Aorta (tissue), 5 donors: ENCODE results near the gene CDC42BPB. TPM values are rescaled to one million over a fixed set of nuclear protein-coding genes. Genes with fewer than 3 reads are reported as not detected.
A peak's percentile ranks its signal among the peaks of the same experiment; 100 is the strongest.

Experiments used
- ATAC-seq: fragments of 200-7000 bp; cut with Tn5 transposase; one replicate; pipeline ENCODE4 v1.9.1; 2022; ENCODE audit warnings: moderate library complexity; ENCODE audit not compliant: low FRiP score
- DNase-seq, 2 donors: peaks; one replicate each; pipeline ENCODE4 v3.0.0-alpha.2; 2020
- H3K27ac ChIP-seq, 2 donors: one replicate each; pipeline ENCODE4 v1.5.1; 2013; ENCODE audit warnings: low read length in 2 of 2, mild to moderate bottlenecking in 2 of 2, moderate library complexity in 2 of 2, control low read depth in 1 of 2, inconsistent platforms in 1 of 2, low read depth in 1 of 2
- H3K27me3 ChIP-seq, 2 donors: one replicate each; pipeline ENCODE4 v1.6.1; 2013; ENCODE audit warnings: control low read depth in 1 of 2, low read length in 1 of 2, mild to moderate bottlenecking in 1 of 2, moderate library complexity in 1 of 2; ENCODE audit not compliant: insufficient read depth in 2 of 2, control insufficient read depth in 1 of 2
- H3K36me3 ChIP-seq, 2 donors: one replicate each; pipeline ENCODE4 v1.6.1; 2013; ENCODE audit warnings: control low read depth in 1 of 2, low read length in 1 of 2, mild to moderate bottlenecking in 1 of 2; ENCODE audit not compliant: insufficient read depth in 2 of 2, control insufficient read depth in 1 of 2
- H3K4me1 ChIP-seq, 2 donors: one replicate each; pipeline ENCODE4 v1.6.1; 2013; ENCODE audit warnings: low read length in 2 of 2, control low read depth in 1 of 2, mild to moderate bottlenecking in 1 of 2, moderate library complexity in 1 of 2; ENCODE audit not compliant: insufficient read depth in 2 of 2, control insufficient read depth in 1 of 2
- H3K4me3 ChIP-seq, 2 donors: one replicate each; pipeline ENCODE4 v1.5.1; 2013; ENCODE audit warnings: low read length in 2 of 2, control low read depth in 1 of 2, mild to moderate bottlenecking in 1 of 2
- H3K9me3 ChIP-seq: one replicate; pipeline ENCODE4 v1.6.1; 2013; ENCODE audit warnings: mild to moderate bottlenecking, low read length; ENCODE audit not compliant: control insufficient read depth
- WGBS, 2 donors: extraction: QIAGEN DNeasy Blood & Tissue Kit; methylation state at CpG; one replicate each; pipeline ENCODE4 v1.1.7; 2013; 5-methylcytosine and 5-hydroxymethylcytosine counted together
- intact Hi-C, 2 donors: fragments of 100-400 bp; cut with DNase I; formaldehyde crosslinking; loops; one replicate each; pipeline versions ENCODE4 v1.14.2 to v1.15.0; 2022
- polyA plus RNA-seq, 2 donors: library from polyadenylated mRNA; stranded (reverse); fragments of 200-250 nt; gene quantifications; one replicate each; pipeline ENCODE4 v1.2.3, GENCODE V29; 2013
- total RNA-seq, 2 donors: library from RNA; stranded (reverse); fragmentation: NEBNext Ultra II Directional; extraction: Animal tissue kit (Norgen Biotek cat#: 25700); gene quantifications; one replicate each; pipeline ENCODE4 v1.2.1, GENCODE V29; 2021
- donor health status: healthy with polysubstance abuse.
- donor health status: Bipolar disorder and iron deficiency.
- donor health status: DM: no; HTN: no; CAD: no.
- donor health status: DM: no; HTN: no; CAD: no.
- donor health status: DM: yes; HTN: yes; CAD: no.

Gene CDC42BPB
- total and polyA plus RNA-seq, 4 donors, result 18.4 to 101 (median 63.8) TPM

DNA sequence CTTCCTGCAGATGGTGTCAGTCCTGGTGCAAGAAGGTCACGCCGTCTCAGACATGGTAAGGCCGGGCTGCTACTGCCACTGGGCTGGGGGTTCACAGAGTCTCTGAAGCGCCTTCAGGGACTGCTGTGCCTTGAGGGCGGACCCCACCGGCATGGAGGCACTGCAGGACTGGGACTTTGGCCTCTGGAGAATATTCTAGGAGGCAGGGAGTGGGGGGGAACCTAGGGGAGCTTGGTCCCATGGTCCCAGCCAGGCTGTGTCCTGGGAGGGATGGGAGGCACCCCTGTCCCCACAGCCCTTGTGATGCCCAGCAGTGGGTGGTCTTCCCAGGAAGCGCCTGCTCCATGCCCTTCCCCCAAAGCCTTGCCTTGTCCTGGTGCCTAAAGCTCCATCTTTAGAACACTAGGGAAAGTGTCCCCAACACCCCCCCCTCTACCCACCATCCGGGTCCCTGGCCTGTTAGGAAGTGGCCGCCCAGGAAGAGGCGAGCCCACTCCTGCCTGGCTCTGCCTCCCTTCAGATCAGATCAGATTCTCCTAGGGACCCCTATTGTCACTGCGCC lies 133.3 kb downstream of the CDC42BPB start:
- 48 to 51% methylated on average over 11 of the region's 11 CpGs for WGBS, 2 donors
- H3K27ac ChIP-seq, result no peak overlapping the region

DNA sequence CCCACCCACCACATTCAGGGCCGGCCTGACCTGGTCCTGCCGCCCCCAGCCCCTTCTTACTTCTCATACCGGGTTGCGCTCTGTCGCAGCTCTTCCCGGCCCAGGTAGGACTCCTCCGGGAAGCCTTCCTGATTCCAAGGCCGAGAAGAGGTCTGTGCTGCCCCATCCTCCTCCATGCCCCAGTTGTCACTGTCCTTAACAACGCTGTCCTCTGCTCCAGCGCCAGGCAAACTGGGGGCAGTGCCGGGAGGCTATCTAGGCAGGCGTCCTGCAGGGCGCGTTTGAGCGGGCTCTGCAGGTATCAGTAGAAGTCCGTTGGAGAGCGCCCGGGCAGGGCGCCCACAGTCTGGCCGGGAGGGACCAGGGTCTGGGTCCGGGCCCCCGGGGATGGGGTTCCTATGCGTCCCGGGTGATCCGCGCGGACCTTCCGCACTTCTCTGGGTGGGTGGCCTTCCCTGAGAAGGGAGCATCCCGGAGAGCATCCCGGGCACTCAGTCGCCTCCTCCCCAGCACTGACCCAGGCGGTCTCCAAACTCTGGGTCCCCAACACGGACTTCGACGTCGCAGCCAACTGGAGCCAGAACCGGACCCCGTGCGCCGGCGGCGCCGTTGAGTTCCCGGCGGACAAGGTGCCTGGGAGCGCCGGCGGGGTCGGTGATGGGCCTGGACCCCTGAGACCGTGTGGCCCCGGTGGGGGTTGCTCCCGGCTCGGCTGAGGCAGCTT lies 134.0 kb downstream of the CDC42BPB start:
- H3K36me3 ChIP-seq, result no peaks in the 10 kb centered on the region
- DNase-seq (peak in 1 of 2 donors; percentile 32), ATAC-seq (peak; percentile 23)
- H3K27me3 ChIP-seq, result no peaks in the 10 kb centered on the region
- no peak overlapping the region for H3K27ac ChIP-seq
- no peaks in the 10 kb centered on the region for H3K4me1 ChIP-seq
- 5 to 7% methylated on average over 53 of the region's 53 CpGs for WGBS, 2 donors
- H3K9me3 ChIP-seq, result no peaks in the 10 kb centered on the region
- intact Hi-C loops, result loop anchor here in 1 of 2 donors (10.0 kb wide), 1 partner anchor 399 kb away; no protein-coding TSS in a partner anchor
- no peak overlapping the region for H3K4me3 ChIP-seq

More for the DNA sequence above, 133.3 kb downstream of the CDC42BPB start:
- ATAC-seq (no peak), DNase-seq (peak in 1 of 2 donors; percentile 30)
- Histone ChIP-seq H3K9me3 (no peaks in the 10 kb centered on the region), H3K4me3 (no peak overlapping the region), H3K4me1 (no peaks in the 10 kb centered on the region), H3K27me3 (no peaks in the 10 kb centered on the region), H3K36me3 (no peaks in the 10 kb centered on the region)
- intact Hi-C loops, result loop anchor here in 1 of 2 donors (10.0 kb wide), 1 partner anchor 399 kb away; no protein-coding TSS in a partner anchor

GRCh38 chr14:102922490-102923200 lies 134.7 kb downstream of the CDC42BPB start, which contains the start of gene AMN:
AMN (plus strand) TSS chr14:102922663; CDS start chr14:102922689, 26 bp downstream.
- H3K4me3 ChIP-seq, result no peak within 1 kb of the TSS
- no peaks in the 10 kb centered on the region for H3K27me3 ChIP-seq
- DNase-seq (peak in 1 of 2 donors; percentile 42), ATAC-seq (peak; percentile 33)
- WGBS, 2 donors, result 7% methylated on average over 44 to 56 of the region's 56 CpGs
- H3K4me1 ChIP-seq, result no peaks in the 10 kb centered on the region
- no peak within 1 kb of the TSS for H3K27ac ChIP-seq
- H3K9me3 ChIP-seq, result no peaks in the 10 kb centered on the region
- H3K36me3 ChIP-seq, result no peaks in the 10 kb centered on the region
- intact Hi-C loops, result loop anchor here in 1 of 2 donors (10.0 kb wide), 1 partner anchor 398 kb away; no protein-coding TSS in a partner anchor

- Histone ChIP-seq H3K27me3 (no peaks in the 10 kb centered on the region), H3K4me3 (no peak overlapping the region), H3K36me3 (no peaks in the 10 kb centered on the region), H3K4me1 (no peaks in the 10 kb centered on the region), H3K9me3 (no peaks in the 10 kb centered on the region), H3K27ac (no peak overlapping the region)
- intact Hi-C loops, result loop anchor here in 1 of 2 donors (10.0 kb wide), 1 partner anchor 396 kb away; no protein-coding TSS in a partner anchor
- no peak for DNase-seq
- whole genome bisulfite sequencing, 2 donors, result 96 to 97% methylated on average over 1 of the region's 1 CpG
- no peak for ATAC-seq
Observed at GRCh38 chr14:102920998-102921304, 136.4 kb downstream of the CDC42BPB start.

DNA sequence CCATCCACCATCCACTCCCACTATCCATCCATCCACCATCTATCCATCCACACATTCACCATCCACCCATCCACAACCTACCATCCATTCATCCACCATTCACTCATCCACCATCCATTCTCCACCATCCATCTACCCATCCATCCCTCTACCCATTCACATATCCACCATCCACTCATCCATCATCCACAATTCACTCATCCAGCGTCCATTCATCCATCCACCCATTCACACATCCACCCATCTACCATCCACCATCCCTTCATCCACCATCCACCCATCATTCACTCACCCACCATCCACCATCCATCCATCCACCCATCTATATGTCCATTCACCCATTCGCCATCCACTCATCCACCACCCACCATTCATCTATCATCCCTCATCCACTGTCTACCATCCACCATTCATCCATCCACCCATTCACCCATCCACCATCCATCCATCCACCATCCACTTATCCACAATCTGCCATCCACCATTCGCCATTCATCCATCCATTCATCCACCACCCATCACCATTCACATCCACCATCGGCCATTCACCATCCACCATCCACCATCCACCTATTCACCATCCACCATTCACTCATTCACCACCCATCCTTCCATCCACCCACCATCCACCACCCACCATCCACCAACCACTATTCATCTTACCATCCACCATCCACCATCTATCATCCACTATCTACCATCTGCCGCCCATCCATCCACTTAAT lies 136.9 kb downstream of the CDC42BPB start:
- Histone ChIP-seq H3K4me3 (no peak overlapping the region), H3K9me3 (no peaks in the 10 kb centered on the region), H3K36me3 (no peaks in the 10 kb centered on the region), H3K27me3 (no peaks in the 10 kb centered on the region), H3K4me1 (no peaks in the 10 kb centered on the region), H3K27ac (no peak overlapping the region)
- DNase-seq, result no peak
- intact Hi-C loops, result loop anchor here in 1 of 2 donors (10.0 kb wide), 1 partner anchor 396 kb away; no protein-coding TSS in a partner anchor
- 94 to 95% methylated on average over 5 of the region's 5 CpGs for WGBS, 2 donors
- ATAC-seq, result no peak

DNA sequence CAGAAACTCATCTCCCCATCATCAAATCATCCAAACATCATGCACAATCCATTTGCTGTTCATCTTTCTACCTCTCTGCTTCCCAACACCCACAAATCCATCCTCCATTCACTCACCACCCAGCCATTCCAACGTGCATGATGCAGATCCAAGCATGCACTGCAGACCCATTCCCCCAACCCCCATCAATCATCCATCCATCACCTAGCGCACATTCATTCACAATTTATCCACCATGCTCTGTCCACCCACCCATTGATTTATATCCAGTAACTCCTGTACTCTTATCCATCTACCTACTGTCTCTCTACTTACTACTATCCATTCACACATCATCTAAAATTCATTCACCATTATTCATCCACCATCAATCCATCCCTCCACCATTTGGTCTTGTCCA lies 138.9 kb downstream of the CDC42BPB start:
- H3K27ac ChIP-seq, result no peak overlapping the region
- H3K36me3 ChIP-seq, result no peaks in the 10 kb centered on the region
- DNase-seq (no peak), ATAC-seq (no peak)
- H3K27me3 ChIP-seq, result no peaks in the 10 kb centered on the region
- WGBS, 2 donors, result 56 to 59% methylated on average over 2 of the region's 2 CpGs
- no peaks in the 10 kb centered on the region for H3K9me3 ChIP-seq
- intact Hi-C loops, result loop anchor here (2.0 to 10.0 kb wide), 2 partner anchors 224 to 226 kb away; no protein-coding TSS in a partner anchor
- no peak overlapping the region for H3K4me3 ChIP-seq
- no peaks in the 10 kb centered on the region for H3K4me1 ChIP-seq

DNA sequence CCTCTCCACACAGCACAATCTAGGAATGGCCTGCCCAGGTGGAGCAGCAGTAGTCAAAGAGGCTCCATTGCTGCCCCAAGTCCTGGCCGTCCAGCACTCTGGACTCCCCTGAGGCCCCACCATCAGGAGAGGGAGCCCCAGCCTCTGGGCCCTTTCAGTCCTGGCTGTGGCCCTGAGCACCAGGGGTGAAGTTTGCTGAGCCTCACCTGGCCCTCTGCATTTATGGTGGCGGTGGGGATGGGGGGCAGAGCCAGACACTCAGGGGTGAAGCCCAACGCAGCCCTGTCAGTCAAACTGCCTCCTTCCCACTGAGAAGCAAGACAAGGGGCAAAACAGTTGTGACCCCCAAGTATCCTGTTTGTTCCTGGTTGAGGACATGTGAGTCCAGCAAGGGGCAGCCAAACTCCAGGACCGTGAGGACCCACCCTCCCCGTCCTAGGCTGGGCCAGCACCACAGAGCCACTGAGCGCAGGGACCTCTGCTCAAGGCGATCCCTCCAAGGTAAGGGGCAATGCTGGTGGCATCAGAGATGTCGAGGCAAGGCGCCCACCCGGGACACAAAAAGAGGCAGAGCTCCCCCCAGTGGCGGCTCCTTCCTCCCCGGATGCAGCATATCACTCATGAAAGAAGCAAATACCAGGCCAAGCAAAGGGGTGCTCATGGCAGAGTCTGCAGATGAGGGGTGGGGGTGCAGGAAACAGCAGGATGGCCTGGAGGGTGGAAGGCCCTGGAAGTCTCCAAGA lies 139.7 kb downstream of the CDC42BPB start:
- no peak overlapping the region for H3K27ac ChIP-seq
- no peaks in the 10 kb centered on the region for H3K27me3 ChIP-seq
- H3K36me3 ChIP-seq, result no peaks in the 10 kb centered on the region
- H3K4me3 ChIP-seq, result no peak overlapping the region
- DNase-seq (peak; percentile 69 to 87), ATAC-seq (no peak)
- H3K4me1 ChIP-seq, result no peaks in the 10 kb centered on the region
- intact Hi-C loops, result loop anchor here (2.0 to 10.0 kb wide), 3 partner anchors 147 to 225 kb away; no protein-coding TSS in a partner anchor
- H3K9me3 ChIP-seq, result no peaks in the 10 kb centered on the region
- WGBS, 2 donors, result 43 to 47% methylated on average over 12 of the region's 12 CpGs

DNA sequence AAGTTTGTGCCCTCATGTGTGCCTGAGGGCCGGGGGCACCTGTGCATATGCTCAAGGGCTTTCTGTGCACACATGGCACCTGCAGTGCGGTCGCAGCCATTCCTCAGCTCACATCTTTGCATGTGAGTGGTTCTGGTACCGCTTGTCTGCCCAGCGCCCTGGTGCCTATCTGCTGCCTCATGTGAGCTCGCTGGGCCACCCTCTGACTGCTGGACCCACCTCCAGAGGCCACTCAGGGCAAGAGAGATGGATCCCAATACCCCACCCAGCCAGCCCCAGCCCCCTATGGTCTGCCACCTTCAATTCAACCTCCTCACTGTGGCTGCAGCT lies 140.3 kb downstream of the CDC42BPB start:
- intact Hi-C loops, result loop anchor here (2.0 to 10.0 kb wide), 2 partner anchors 146 to 222 kb away; no protein-coding TSS in a partner anchor
- Histone ChIP-seq H3K9me3 (no peaks in the 10 kb centered on the region), H3K4me1 (no peaks in the 10 kb centered on the region), H3K27me3 (no peaks in the 10 kb centered on the region), H3K27ac (no peak overlapping the region), H3K4me3 (no peak overlapping the region), H3K36me3 (no peaks in the 10 kb centered on the region)
- DNase-seq (peak; percentile 34 to 72), ATAC-seq (peak; percentile 14)
- WGBS, 2 donors, result 92 to 96% methylated on average over 6 of the region's 6 CpGs
